GM13977 (cell line): ENCODE data around the gene BACE1-AS.
A peak's percentile ranks its signal among the peaks of the same experiment; 100 is the strongest.
"Not testable (repeated sequence)": the region's sequence is repeated elsewhere in the genome, so short reads cannot be mapped to it uniquely, and the experiment has no call there.

ENCODE experiments used
- DNase-seq: peaks from one replicate; pipeline ENCODE4 v3.0.0; 2012; ENCODE audit warnings: low spot score
- in situ Hi-C: fragments of 300-500 bp; cut with MboI; formaldehyde crosslinking; loops from one replicate; pipeline ENCODE4 v1.12.0; 2022; ENCODE audit warnings: low sequenced_read_pairs, low pct_unique_long_range_greater_than_20kb, mixed read lengths, inconsistent platforms; ENCODE audit not compliant: unreplicated experiment
- TF ChIP-seq, protein P1 (sequence below): IDR thresholded peaks from 2 replicates; pipeline ENCODE4 v1.5.1; 2012; ENCODE audit warnings: mild to moderate bottlenecking, control low read depth; ENCODE audit not compliant: insufficient read depth; ENCODE audit errors: extremely low read depth, missing control alignments

The BACE1-AS gene

DNA sequence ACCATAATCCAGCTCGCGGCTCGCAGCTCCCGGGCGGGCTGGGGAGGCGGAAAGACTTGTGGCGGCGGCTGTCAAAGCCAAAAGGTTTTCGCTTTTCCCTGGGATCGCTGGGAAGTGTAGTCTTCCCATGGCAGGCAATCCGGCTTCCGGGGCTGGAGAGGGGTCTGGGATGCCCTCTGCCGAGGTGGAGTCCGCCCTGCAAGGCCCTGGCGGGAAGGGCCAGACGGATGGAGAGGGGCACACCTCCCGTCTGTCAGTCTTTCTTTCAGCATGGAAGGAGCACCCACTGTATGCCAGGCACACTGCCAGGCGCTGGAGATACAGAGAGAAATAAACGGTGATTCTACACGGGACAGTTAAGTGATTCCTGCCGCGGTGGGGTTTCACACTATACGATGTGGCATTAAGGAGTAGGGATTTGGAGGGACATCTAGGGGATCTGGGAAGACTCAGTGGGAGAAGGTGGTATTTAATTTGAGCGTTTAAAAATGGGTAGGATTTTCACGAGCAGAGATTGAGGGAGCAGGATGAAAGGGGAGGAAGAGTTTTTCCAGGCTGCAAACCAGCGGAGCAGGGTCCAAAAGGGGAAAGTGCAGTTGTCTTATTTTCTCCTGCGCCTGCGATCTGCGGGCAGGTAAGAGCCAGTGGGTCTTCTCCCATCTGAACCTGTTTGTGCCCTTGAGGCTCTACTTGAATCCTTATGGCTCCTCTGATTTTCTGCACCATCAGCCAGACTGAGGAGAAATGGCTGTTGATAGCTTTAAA lies 25.2 kb downstream of the BACE1-AS start, which contains the start of gene BACE1:
Gene BACE1 (minus strand): TSS at position 60 of the 765 bp plus-strand sequence. CDS start 461 bp downstream, outside the sequence.
- in situ Hi-C loops = no loop called here
- TF ChIP-seq, protein P1, sequence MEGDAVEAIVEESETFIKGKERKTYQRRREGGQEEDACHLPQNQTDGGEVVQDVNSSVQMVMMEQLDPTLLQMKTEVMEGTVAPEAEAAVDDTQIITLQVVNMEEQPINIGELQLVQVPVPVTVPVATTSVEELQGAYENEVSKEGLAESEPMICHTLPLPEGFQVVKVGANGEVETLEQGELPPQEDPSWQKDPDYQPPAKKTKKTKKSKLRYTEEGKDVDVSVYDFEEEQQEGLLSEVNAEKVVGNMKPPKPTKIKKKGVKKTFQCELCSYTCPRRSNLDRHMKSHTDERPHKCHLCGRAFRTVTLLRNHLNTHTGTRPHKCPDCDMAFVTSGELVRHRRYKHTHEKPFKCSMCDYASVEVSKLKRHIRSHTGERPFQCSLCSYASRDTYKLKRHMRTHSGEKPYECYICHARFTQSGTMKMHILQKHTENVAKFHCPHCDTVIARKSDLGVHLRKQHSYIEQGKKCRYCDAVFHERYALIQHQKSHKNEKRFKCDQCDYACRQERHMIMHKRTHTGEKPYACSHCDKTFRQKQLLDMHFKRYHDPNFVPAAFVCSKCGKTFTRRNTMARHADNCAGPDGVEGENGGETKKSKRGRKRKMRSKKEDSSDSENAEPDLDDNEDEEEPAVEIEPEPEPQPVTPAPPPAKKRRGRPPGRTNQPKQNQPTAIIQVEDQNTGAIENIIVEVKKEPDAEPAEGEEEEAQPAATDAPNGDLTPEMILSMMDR = peak; percentile 12
- DNase-seq = no peak

DNA sequence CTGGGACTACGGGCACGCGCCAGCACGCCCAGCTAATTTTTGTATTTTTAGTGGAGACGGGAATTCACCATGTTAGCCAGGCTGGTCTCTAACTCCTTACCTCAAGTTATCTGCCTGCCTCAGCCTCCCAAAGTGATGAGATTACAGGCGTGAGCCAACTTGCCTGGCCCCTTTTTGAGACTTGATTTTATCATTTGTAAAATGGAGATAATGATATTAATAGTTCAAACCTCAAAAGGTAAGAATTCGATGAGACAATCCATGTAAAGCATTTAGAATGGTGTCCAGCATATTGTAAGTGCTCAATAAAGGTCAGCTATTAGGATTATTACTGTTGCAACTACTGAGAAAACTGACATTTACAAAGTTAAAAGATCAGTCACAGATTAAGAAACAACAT lies 27.6 kb downstream of the BACE1-AS start:
- TF ChIP-seq, protein P1 = no peak
- no peak for DNase-seq
- in situ Hi-C loops = no loop called here

DNA sequence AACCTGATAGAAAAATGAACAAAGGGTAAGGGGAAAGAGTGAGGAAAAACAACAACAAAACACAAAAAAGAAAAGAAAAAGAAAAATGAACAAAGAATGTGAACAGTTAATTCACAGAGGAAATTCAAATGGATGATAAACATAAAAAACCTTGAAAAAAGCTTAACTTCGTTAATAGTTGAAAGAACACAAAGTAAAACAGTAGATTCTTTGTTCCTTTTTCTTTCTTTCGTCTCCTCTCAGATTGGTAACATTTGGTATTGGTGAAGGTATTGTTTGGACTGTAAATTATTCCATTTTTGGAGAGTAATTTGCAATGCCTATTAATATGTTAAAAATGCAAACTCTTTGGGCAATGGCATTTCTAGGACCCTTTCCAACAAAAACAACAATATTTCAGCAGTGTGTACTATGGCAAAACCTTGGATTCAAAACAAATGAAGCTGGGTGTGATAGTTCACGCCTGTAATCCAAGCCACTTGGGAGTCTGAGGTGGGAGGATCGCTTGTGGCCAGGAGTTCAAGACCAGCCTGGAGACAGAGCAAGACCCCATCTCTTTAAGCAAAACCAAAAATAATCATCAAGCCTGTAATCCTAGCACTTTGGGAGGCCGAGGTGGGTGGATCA lies 28.2 kb downstream of the BACE1-AS start:
- TF ChIP-seq, protein P1 = no peak
- in situ Hi-C loops = no loop called here
- DNase-seq = no peak

DNA sequence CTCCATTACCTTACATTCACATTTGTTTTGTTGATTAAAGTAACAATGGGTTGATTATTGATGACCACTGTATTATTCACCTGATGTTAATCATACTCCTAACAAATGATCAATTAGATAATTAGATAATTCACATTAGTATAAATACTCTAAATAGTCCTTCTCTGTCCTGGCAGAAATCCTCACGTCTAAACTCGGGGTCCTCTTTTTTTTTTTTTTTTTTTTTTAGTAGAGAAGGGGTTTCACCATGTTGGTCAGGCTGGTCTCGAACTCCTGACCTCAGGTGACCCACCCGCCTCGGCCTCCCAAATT lies 36.1 kb downstream of the BACE1-AS start:
- in situ Hi-C loops, DNase-seq: not testable (repeated sequence)

DNA sequence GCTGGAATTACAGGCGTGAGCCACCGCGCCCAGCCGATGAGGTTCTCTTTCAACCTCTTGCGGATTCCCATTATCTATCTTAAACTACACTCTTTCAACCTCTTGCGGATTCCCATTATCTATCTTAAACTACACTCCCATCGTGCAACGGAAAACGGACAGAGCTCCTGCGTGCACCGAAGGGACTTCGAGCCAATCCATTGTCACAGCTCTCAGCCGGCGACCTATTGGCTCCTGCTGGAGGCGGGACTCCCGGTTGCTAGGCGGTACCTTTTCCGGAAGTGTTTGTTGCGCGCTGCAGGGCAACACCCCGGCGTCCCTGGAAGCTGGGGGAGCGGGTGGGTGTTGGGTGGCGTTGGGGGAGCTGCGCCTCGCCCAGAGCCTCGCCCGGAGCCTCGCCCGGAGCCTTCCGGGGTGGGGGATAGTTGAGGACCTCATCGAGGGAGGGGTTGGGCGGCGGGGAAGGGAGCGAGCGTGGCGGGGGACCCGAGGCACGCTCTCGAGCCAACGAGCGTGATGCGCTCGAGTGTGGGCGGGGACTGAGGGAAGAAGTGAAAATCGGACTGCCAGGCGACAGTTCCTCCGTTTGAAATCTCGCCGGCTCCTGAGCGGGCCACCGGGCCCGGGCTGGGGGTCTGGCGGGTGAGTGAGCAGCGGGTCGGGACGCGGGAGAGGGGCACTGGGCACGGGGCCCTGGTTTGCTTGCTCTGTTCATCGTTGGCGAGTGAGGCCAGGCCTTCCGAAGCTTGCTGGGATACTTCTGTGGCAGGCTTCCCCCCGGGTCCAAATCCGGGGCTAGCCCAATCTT lies 36.6 kb downstream of the BACE1-AS start, which contains the start of gene CEP164:
Gene CEP164 (plus strand): TSS at position 288 of the 808 bp plus-strand sequence. CDS start 10,733 bp downstream, outside the sequence.
- in situ Hi-C loops = no loop called here
- TF ChIP-seq, protein P1 = no peak
- DNase-seq = peak; percentile 98

DNA sequence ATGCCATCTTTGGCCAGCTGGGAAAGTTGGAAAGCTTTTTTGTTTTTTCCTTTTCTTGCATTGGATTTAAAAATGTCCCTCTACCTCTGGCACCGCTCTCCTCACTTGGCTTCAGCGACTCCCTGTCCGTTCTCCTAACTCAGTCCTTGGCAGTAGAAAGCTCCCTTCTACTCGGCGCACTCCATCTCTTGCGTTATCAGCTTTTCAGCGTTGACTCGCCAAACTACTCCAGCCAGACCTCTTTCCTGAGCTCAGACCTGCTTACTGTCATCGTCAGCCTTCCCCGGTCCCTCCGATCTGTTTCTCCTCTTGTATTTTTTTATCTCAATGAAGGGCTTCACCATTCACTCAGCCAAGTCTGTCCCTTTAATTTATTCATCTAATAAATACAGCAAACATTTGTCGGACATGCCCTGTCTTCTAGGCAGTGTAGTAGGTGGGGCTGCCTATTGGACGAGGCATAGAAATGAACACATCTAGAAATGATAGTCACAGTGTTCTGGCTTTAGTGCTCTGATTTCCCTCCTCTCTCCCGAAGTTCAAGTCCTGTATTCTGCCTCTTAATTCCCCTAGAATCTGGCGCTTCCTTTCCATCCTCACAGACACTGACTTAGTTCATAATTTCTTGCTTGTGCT lies 37.3 kb downstream of the BACE1-AS start:
- in situ Hi-C loops = no loop called here
- DNase-seq = peak; percentile 42

More for the DNA sequence above, 37.3 kb downstream of the BACE1-AS start:
- TF ChIP-seq, protein P1 = no peak
